ENCODE data around the gene CD209. TPM values are rescaled to one million over a fixed set of nuclear protein-coding genes. Genes with fewer than 3 reads are reported as not detected.

Gene CD209
- total RNA-seq, 1 donor from 2014 or later, result not detected

- no peak overlapping the region for H3K27ac Mint-ChIP-seq
- no peak overlapping the region for H3K4me3 Mint-ChIP-seq
- Histone ChIP-seq H3K9ac (no peak overlapping the region), H3K36me3 (no peaks in the 10 kb centered on the region), H2AFZ (replicated peaks) (no peak overlapping the region), H3K4me2 (no peak overlapping the region), H3F3A (ENCODE audit: low read depth) (no peaks in the 10 kb centered on the region), H3K79me2 (ENCODE audit: low read depth) (no peaks in the 10 kb centered on the region), H3K9me3 (ENCODE audit: low read depth) (no peaks in the 10 kb centered on the region), H4K20me1 (ENCODE audit: low read depth) (no peaks in the 10 kb centered on the region), H3K27me3 (peaks cover 8% of the 10 kb centered on the region), H3K4me3 (no peak overlapping the region), H3K4me1 (no peaks in the 10 kb centered on the region), H3K27ac (no peak overlapping the region)
- peaks cover 12% of the 10 kb centered on the region for H3K27me3 Mint-ChIP-seq (ENCODE audit: insufficient read depth, low read depth)
- H3K36me3 Mint-ChIP-seq, result no peaks in the 10 kb centered on the region
- H3K4me1 Mint-ChIP-seq, result peaks cover 3% of the 10 kb centered on the region
- no peak for TF ChIP-seq EZH2phosphoT487 (IDR thresholded peaks at IDR 0.05)
- no peak for TF ChIP-seq CTCF (IDR thresholded peaks at IDR 0.05)
- TF ChIP-seq EZH2 (IDR thresholded peaks at IDR 0.05), result no peak
- H3K9me3 Mint-ChIP-seq, result peaks cover 2% of the 10 kb centered on the region
- no peak for DNase-seq (ENCODE audit: low spot score)
These were observed 27.0 kb downstream of the CD209 start for GRCh38 chr19:7720351-7720750.

GRCh38 chr19:7718668-7719067 lies 28.7 kb downstream of the CD209 start:
- H3K4me1 ChIP-seq, result no peaks in the 10 kb centered on the region
- no peak overlapping the region for H3K4me3 ChIP-seq
- no peak overlapping the region for H2AFZ ChIP-seq (replicated peaks)
- no peaks in the 10 kb centered on the region for H3K36me3 ChIP-seq
- H3K79me2 ChIP-seq (ENCODE audit: low read depth), result no peaks in the 10 kb centered on the region
- TF ChIP-seq CTCF (IDR thresholded peaks at IDR 0.05), result no peak
- TF ChIP-seq EZH2phosphoT487 (IDR thresholded peaks at IDR 0.05), result no peak
- Mint-ChIP-seq H3K4me1 (peaks cover 3% of the 10 kb centered on the region), H3K9me3 (peaks cover 2% of the 10 kb centered on the region), H3K27ac (no peak overlapping the region), H3K4me3 (no peak overlapping the region), H3K36me3 (no peaks in the 10 kb centered on the region), H3K27me3 (ENCODE audit: insufficient read depth, low read depth) (peaks cover 7% of the 10 kb centered on the region)
- no peaks in the 10 kb centered on the region for H3F3A ChIP-seq (ENCODE audit: low read depth)
- H3K9me3 ChIP-seq (ENCODE audit: low read depth), result no peaks in the 10 kb centered on the region
- DNase-seq (ENCODE audit: low spot score), result no peak
- no peaks in the 10 kb centered on the region for H4K20me1 ChIP-seq (ENCODE audit: low read depth)
- H3K9ac ChIP-seq, result no peak overlapping the region
- H3K27ac ChIP-seq, result no peak overlapping the region
- H3K4me2 ChIP-seq, result no peak overlapping the region
- H3K27me3 ChIP-seq, result no peaks in the 10 kb centered on the region

GRCh38 chr19:7716762-7717161 lies 30.6 kb downstream of the CD209 start:
- Mint-ChIP-seq H3K4me3 (no peak overlapping the region), H3K27me3 (ENCODE audit: insufficient read depth, low read depth) (peaks cover 9% of the 10 kb centered on the region), H3K4me1 (peaks cover 3% of the 10 kb centered on the region), H3K27ac (no peak overlapping the region), H3K36me3 (no peaks in the 10 kb centered on the region), H3K9me3 (no peaks in the 10 kb centered on the region)
- Histone ChIP-seq H3K4me2 (no peak overlapping the region), H3F3A (ENCODE audit: low read depth) (no peaks in the 10 kb centered on the region), H3K36me3 (no peaks in the 10 kb centered on the region), H3K27ac (no peak overlapping the region), H3K9me3 (ENCODE audit: low read depth) (no peaks in the 10 kb centered on the region), H3K27me3 (no peaks in the 10 kb centered on the region), H2AFZ (replicated peaks) (no peak overlapping the region), H3K4me3 (no peak overlapping the region), H3K9ac (no peak overlapping the region), H3K4me1 (no peaks in the 10 kb centered on the region), H4K20me1 (ENCODE audit: low read depth) (no peaks in the 10 kb centered on the region), H3K79me2 (ENCODE audit: low read depth) (no peaks in the 10 kb centered on the region)
- TF ChIP-seq EZH2phosphoT487 (IDR thresholded peaks at IDR 0.05), result no peak
- TF ChIP-seq EZH2 (IDR thresholded peaks at IDR 0.05), result no peak
- no peak for TF ChIP-seq CTCF (IDR thresholded peaks at IDR 0.05)
- no peak for DNase-seq (ENCODE audit: low spot score)

Data from neural progenitor cell (in vitro differentiated cells).